CD8-positive, alpha-beta memory T cell (primary cell): Measurements from ENCODE around the gene SNTG2. TPM values are rescaled to one million over a fixed set of nuclear protein-coding genes. Genes with fewer than 3 reads are reported as not detected.

Experiments
- CTCF ChIA-PET: fragments of 350-600 bp; sonication (Branson Sonifier 250); formaldehyde crosslinking; loops from one replicate; lab custom pipeline; 2021; ENCODE audit warnings: antibody characterized with exemption; lab: Charles Lee
- POLR2A ChIA-PET: fragments of 350-600 bp; sonication (Branson Sonifier 250); formaldehyde crosslinking; loops from one replicate; lab custom pipeline; 2021; ENCODE audit warnings: antibody characterized with exemption; lab: Charles Lee
- DNase-seq, 5 donors: peaks; one replicate each; pipeline versions ENCODE4 v3.0.0 to v3.0.0-alpha.2; 2020 to 2022; ENCODE audit warnings: mixed read lengths in 1 of 5
- H3K27ac ChIP-seq: one replicate; pipeline ENCODE4 v1.7.0; 2013; ENCODE audit warnings: low read depth, mild to moderate bottlenecking, low read length, moderate library complexity
- H3K27me3 ChIP-seq: 2 replicates; pipeline ENCODE4 v1.7.0; 2013; ENCODE audit warnings: low read length, mild to moderate bottlenecking; ENCODE audit not compliant: insufficient read depth, poor library complexity, severe bottlenecking
- H3K36me3 ChIP-seq: 2 replicates; pipeline ENCODE4 v1.7.0; 2013; ENCODE audit warnings: mild to moderate bottlenecking, low read length, moderate library complexity; ENCODE audit not compliant: insufficient read depth
- H3K4me1 ChIP-seq: 2 replicates; pipeline ENCODE4 v1.7.0; 2013; ENCODE audit warnings: mild to moderate bottlenecking, low read length, moderate library complexity; ENCODE audit not compliant: insufficient read depth
- H3K4me3 ChIP-seq: 2 replicates; pipeline ENCODE4 v1.7.0; 2013; ENCODE audit warnings: mild to moderate bottlenecking, low read length
- H3K9me3 ChIP-seq: 2 replicates; pipeline ENCODE4 v1.7.0; 2013; ENCODE audit warnings: mild to moderate bottlenecking, low read length
- H3K27ac Mint-ChIP-seq, 8 donors: one replicate each; pipeline ENCODE4 v1.8.0; 2020 to 2021; ENCODE audit warnings: mixed read lengths in 8 of 8, mild to moderate bottlenecking in 6 of 8, inconsistent platforms in 3 of 8, moderate library complexity in 3 of 8
- H3K27me3 Mint-ChIP-seq, 2 donors: one replicate each; pipeline ENCODE4 v1.8.0; 2020 to 2021; ENCODE audit warnings: mixed read lengths in 2 of 2, mild to moderate bottlenecking in 1 of 2, moderate library complexity in 1 of 2
- H3K36me3 Mint-ChIP-seq, 3 donors: one replicate each; pipeline ENCODE4 v1.8.0; 2020 to 2021; ENCODE audit warnings: mixed read lengths in 3 of 3, inconsistent platforms in 1 of 3, mild to moderate bottlenecking in 1 of 3
- H3K4me1 Mint-ChIP-seq, 3 donors: one replicate each; pipeline ENCODE4 v1.8.0; 2020 to 2021; ENCODE audit warnings: mixed read lengths in 3 of 3, inconsistent platforms in 1 of 3, mild to moderate bottlenecking in 1 of 3
- H3K4me3 Mint-ChIP-seq, 7 donors: one replicate each; pipeline ENCODE4 v1.8.0; 2020 to 2021; ENCODE audit warnings: mixed read lengths in 7 of 7, mild to moderate bottlenecking in 6 of 7, moderate library complexity in 4 of 7, inconsistent platforms in 2 of 7
- H3K9me3 Mint-ChIP-seq, 5 donors: one replicate each; pipeline ENCODE4 v1.8.0; 2020 to 2022; ENCODE audit warnings: mixed read lengths in 5 of 5, mild to moderate bottlenecking in 3 of 5, moderate library complexity in 2 of 5, inconsistent platforms in 1 of 5
- polyA plus RNA-seq: library from polyadenylated mRNA; unstranded; fragments of 300-500 nt; fragmentation: Illumina TruSeq; gene quantifications from one replicate; pipeline ENCODE4 v1.2.3, GENCODE V29; 2021
- total RNA-seq, 2 experiments: library from RNA; stranded (reverse); gene quantifications; one replicate each; pipeline ENCODE4 v1.2.3, GENCODE V29; 2021

Gene SNTG2
- total and polyA plus RNA-seq, 3 experiments from 2014 or later: 0.30 to 1.7 (median 1.3) TPM

DNA sequence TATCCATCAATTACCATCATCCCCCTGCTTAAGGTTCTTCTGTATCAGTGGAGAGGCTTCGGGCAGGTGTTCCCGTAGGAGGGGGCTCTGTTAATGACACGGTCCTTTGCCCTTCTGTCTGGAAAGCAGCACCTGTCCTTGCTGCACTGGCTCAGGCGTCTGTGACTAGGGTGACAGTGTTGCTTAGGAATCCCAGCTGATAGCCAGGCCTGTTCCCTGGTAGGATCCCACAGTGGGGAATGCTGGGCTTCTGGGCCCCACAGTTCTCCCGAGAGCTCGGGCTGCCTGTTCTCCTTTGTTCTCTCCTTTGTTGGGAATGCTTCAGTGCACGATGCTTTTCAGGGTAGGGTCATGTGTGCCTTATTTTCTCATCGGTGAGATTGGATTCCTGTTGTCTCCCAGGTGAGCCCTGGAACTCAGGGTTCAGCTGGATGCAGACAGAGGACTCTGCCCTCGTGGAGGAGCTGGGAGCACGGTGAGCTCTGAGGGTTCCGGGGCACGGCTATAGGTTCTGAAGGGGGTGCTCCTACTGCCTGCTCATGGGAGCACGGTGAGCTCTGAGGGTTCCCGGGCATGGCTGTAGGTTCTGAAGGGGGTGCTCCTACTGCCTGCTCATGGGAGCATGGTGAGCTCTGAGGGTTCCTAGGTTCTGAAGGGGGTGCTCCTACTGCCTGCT, 9.6 kb downstream of the SNTG2 start:
- Mint-ChIP-seq H3K4me1 (peaks cover 0 to 7% (median 0%) of the 10 kb centered on the region in 3 donors), H3K36me3 (no peaks in the 10 kb centered on the region), H3K27ac (no peak overlapping the region), H3K4me3 (no peak overlapping the region), H3K9me3 (no peaks in the 10 kb centered on the region), H3K27me3 (peaks cover 0 to 1% of the 10 kb centered on the region in 2 donors)
- no peak for DNase-seq
- POLR2A ChIA-PET: no interaction called here
- CTCF ChIA-PET: no interaction called here
- H3K4me3 ChIP-seq: no peak overlapping the region
- no peaks in the 10 kb centered on the region for H3K36me3 ChIP-seq
- H3K27me3 ChIP-seq: no peaks in the 10 kb centered on the region
- no peaks in the 10 kb centered on the region for H3K9me3 ChIP-seq
- no peaks in the 10 kb centered on the region for H3K4me1 ChIP-seq
- no peak overlapping the region for H3K27ac ChIP-seq

DNA sequence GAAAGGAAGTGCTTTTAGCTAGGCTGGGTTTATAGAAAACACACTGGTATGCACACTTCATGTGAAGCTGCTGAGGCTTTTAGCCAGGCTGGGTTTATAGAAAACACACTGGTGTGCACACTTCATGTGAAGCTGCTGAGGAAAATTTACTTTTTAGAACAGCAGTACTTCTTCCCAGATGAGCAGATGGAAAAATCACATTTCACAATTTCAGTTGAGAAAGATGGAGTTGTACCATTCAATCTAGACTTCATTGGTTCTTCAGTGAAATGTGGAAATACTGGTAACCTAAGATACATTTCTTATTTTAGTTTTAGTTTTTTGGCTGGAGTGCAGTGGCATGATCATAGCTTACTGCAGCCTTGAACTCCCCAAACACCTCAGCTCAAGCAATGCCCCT, 11.1 kb downstream of the SNTG2 start:
- Histone ChIP-seq H3K4me1 (no peaks in the 10 kb centered on the region), H3K27ac (no peak overlapping the region), H3K9me3 (no peaks in the 10 kb centered on the region), H3K4me3 (no peak overlapping the region), H3K36me3 (no peaks in the 10 kb centered on the region), H3K27me3 (no peaks in the 10 kb centered on the region)
- no peak for DNase-seq
- H3K36me3 Mint-ChIP-seq: no peaks in the 10 kb centered on the region
- H3K4me1 Mint-ChIP-seq: peaks cover 0 to 5% (median 0%) of the 10 kb centered on the region in 3 donors
- H3K27me3 Mint-ChIP-seq: peaks cover 0 to 4% of the 10 kb centered on the region in 2 donors
- no peaks in the 10 kb centered on the region for H3K9me3 Mint-ChIP-seq
- POLR2A ChIA-PET: no interaction called here
- H3K4me3 Mint-ChIP-seq: no peak overlapping the region
- no peak overlapping the region for H3K27ac Mint-ChIP-seq
- CTCF ChIA-PET: no interaction called here

DNA sequence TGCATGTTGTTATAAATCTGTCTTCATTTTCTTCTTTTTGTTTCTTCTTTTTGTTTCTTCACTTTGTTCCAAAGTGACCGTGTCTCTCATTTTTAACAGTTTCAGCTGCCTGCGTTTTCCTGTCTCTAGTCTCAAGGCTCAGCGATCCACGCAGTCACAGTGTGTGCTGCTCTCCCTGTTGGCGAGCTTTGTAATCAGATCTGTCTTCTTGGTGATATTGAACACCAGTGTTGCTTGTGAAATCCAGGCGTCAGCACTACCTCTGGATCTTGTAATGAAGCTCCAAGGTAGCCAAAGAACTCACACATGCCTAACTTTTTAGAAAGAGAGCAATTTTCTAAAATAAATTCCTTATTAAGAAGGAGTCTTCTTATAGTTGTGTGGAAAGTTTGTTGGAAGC, 13.2 kb downstream of the SNTG2 start:
- H3K27me3 Mint-ChIP-seq: peaks cover 5 to 7% of the 10 kb centered on the region in 2 donors
- Histone ChIP-seq H3K9me3 (no peaks in the 10 kb centered on the region), H3K36me3 (no peaks in the 10 kb centered on the region), H3K27me3 (no peaks in the 10 kb centered on the region), H3K4me3 (no peak overlapping the region), H3K27ac (no peak overlapping the region), H3K4me1 (no peaks in the 10 kb centered on the region)
- DNase-seq: no peak
- ChIA-PET POLR2A (no interaction called here), CTCF (no interaction called here)
- H3K4me3 Mint-ChIP-seq: no peak overlapping the region
- H3K9me3 Mint-ChIP-seq: peaks cover 0 to 5% (median 2%) of the 10 kb centered on the region in 5 donors
- H3K4me1 Mint-ChIP-seq: peaks cover 0 to 5% (median 0%) of the 10 kb centered on the region in 3 donors
- peak overlapping the region in 1 of 8 donors; percentile 30 for H3K27ac Mint-ChIP-seq
- H3K36me3 Mint-ChIP-seq: no peaks in the 10 kb centered on the region

DNA sequence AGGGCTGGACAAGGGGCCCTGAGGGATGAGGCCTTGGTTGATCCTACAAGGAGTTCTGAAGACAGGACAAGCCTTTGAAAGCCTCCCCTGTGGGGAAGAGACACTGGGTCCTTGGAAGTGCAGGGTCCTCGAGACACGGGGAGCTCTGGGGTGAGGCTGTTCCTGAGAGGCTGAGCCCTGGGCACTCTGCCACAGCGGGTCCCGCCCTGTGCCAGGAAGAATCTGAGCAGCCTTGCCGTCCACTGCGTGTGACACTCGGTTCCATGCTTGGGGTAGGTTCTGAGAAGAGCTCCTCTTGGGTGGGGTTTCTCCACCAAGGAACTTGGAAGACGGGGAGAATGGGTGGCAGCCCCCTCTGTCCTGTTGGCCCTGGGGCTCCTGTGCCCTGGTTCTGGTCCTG, 13.9 kb downstream of the SNTG2 start:
- ChIA-PET CTCF (no interaction called here), POLR2A (no interaction called here)
- H3K4me1 ChIP-seq: no peaks in the 10 kb centered on the region
- peaks cover 0 to 5% (median 0%) of the 10 kb centered on the region in 3 donors for H3K4me1 Mint-ChIP-seq
- H3K4me3 ChIP-seq: no peak overlapping the region
- no peaks in the 10 kb centered on the region for H3K27me3 ChIP-seq
- no peak overlapping the region for H3K4me3 Mint-ChIP-seq
- no peak overlapping the region for H3K27ac ChIP-seq
- no peaks in the 10 kb centered on the region for H3K36me3 ChIP-seq
- H3K27me3 Mint-ChIP-seq: peaks cover 5 to 7% of the 10 kb centered on the region in 2 donors
- peaks cover 0 to 10% (median 2%) of the 10 kb centered on the region in 5 donors for H3K9me3 Mint-ChIP-seq
- no peak for DNase-seq
- no peaks in the 10 kb centered on the region for H3K36me3 Mint-ChIP-seq
- no peak overlapping the region for H3K27ac Mint-ChIP-seq
- no peaks in the 10 kb centered on the region for H3K9me3 ChIP-seq

DNA sequence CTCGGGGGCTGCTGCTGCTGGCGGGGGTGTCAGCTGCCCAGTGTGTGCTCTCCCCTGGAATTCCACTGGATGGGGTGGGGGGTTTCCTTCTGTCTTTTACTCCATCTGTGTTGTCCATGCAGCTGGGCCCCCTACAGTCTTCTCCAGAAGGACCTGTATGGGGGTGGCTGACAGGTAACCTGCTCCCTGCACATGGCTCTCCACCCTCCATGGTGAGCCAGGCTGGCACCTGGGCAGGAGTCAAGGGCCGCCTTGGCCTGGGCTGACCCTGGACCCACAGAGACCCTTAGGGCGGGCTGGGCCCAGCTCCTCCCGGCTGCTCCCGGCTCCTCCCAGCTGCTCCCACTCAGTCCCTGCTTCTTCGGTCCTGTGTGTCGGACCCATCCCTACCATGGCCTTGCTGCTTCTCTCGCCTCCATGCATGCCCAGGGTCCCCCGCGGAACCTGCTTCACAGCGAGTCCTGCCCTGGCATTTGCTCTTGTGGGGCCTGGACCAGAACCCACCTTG, 15.0 kb downstream of the SNTG2 start:
- H3K4me3 Mint-ChIP-seq: no peak overlapping the region
- Histone ChIP-seq H3K9me3 (no peaks in the 10 kb centered on the region), H3K4me3 (no peak overlapping the region), H3K27me3 (no peaks in the 10 kb centered on the region), H3K36me3 (no peaks in the 10 kb centered on the region), H3K4me1 (no peaks in the 10 kb centered on the region), H3K27ac (no peak overlapping the region)
- H3K4me1 Mint-ChIP-seq: peaks cover 0 to 5% (median 0%) of the 10 kb centered on the region in 3 donors
- ChIA-PET CTCF (no interaction called here), POLR2A (no interaction called here)
- DNase-seq: no peak
- peaks cover 5 to 7% of the 10 kb centered on the region in 2 donors for H3K27me3 Mint-ChIP-seq
- H3K36me3 Mint-ChIP-seq: no peaks in the 10 kb centered on the region
- H3K27ac Mint-ChIP-seq: no peak overlapping the region
- H3K9me3 Mint-ChIP-seq: peaks cover 0 to 10% (median 2%) of the 10 kb centered on the region in 5 donors

DNA sequence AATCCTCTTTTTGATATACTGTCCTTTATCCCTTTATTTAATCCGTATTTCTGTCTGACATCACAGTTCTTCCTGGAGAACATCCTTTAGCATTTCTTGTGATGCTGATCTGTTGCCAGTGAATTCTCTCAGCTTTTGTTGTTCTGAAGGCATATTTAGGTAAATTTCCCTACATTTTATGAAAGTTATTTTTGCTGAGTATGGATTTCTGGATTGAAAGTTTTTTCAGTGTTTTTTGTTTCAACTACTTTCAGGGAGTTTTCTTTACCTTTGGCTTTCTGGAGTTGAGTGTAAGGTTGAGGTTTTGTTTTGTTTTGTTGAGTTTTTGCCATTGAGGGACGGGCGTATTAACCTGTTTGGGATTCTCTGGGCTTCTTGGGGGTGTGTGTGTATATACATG, 22.5 kb downstream of the SNTG2 start:
- Histone ChIP-seq H3K27me3 (no peaks in the 10 kb centered on the region), H3K9me3 (no peaks in the 10 kb centered on the region), H3K27ac (no peak overlapping the region), H3K4me1 (peaks cover 22% of the 10 kb centered on the region), H3K36me3 (no peaks in the 10 kb centered on the region), H3K4me3 (no peak overlapping the region)
- Mint-ChIP-seq H3K4me1 (peaks cover 24 to 57% (median 26%) of the 10 kb centered on the region in 3 donors), H3K27me3 (peaks cover 7 to 8% of the 10 kb centered on the region in 2 donors), H3K36me3 (peaks cover 0 to 8% (median 0%) of the 10 kb centered on the region in 3 donors), H3K9me3 (peaks cover 4 to 9% (median 6%) of the 10 kb centered on the region in 5 donors), H3K27ac (peak overlapping the region in 1 of 8 donors; percentile 71), H3K4me3 (no peak overlapping the region)
- POLR2A ChIA-PET: no interaction called here
- no peak for DNase-seq
- CTCF ChIA-PET: interaction anchor here (0.7 to 1.6 kb wide), 4 partner anchors 19 to 167 kb away, joined by 3 to 4 read pairs (median 3); no protein-coding TSS in a partner anchor

DNA sequence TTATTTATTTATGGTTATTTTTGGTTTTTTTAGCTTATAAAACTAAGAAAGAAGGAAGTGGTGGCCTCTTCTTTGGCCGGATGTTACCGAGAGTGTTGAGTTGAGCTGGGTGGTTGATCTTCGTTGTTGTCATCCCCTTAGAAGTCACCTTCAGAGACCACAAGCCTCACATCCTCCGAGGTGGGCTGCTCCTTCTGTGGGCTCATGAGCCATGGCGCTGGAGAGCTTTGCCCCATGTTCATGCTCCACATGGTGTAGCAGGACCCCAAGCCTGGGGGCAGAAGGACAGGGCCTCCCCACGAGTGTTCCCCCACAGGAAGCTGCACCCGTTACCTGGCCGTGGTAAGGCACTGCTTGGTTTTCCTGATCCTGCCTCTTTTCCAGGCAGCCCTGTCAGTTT, 23.4 kb downstream of the SNTG2 start:
- Mint-ChIP-seq H3K36me3 (peaks cover 0 to 8% (median 0%) of the 10 kb centered on the region in 3 donors), H3K27me3 (peaks cover 6 to 9% of the 10 kb centered on the region in 2 donors), H3K27ac (peak overlapping the region; percentile 23 to 81 (median 44)), H3K4me3 (peak overlapping the region; percentile 24 to 84 (median 60)), H3K4me1 (peaks cover 24 to 60% (median 26%) of the 10 kb centered on the region in 3 donors), H3K9me3 (peaks cover 3 to 9% (median 5%) of the 10 kb centered on the region in 5 donors)
- Histone ChIP-seq H3K4me3 (peak overlapping the region; percentile 35), H3K27ac (no peak overlapping the region), H3K4me1 (peaks cover 22% of the 10 kb centered on the region), H3K27me3 (no peaks in the 10 kb centered on the region), H3K9me3 (no peaks in the 10 kb centered on the region), H3K36me3 (no peaks in the 10 kb centered on the region)
- DNase-seq: peak in 3 of 5 donors; percentile 52 to 72 (median 67)
- ChIA-PET CTCF (interaction anchor here (0.7 to 1.6 kb wide), 7 partner anchors 16 to 166 kb away, joined by 3 to 4 read pairs (median 3); partner anchors contain the start of gene SNTG2), POLR2A (interaction anchor here (0.7 to 2.1 kb wide), 3 partner anchors 22 to 28 kb away, joined by 3 to 11 read pairs (median 4); partner anchors contain the start of gene SNTG2)

DNA sequence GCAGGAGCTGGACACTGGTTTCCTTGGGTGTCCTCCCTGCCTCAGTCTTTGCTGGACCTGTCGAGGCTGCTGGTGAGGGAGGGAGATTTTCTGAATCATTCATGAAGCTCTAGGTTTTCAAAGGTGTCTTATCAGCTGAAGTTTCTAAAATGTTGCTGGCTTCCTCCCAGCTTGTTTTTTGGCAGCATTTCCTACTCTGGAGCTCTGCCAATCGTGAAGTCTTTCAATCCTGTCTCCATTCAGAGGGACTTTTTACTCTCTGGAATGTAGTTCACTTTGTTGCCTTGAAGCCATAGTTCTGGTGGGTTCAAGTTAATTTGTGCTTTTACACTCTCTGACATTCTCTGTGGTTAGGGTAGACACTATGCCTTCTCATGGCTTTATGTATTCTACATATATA, 23.9 kb downstream of the SNTG2 start:
- peaks cover 22% of the 10 kb centered on the region for H3K4me1 ChIP-seq
- H3K9me3 Mint-ChIP-seq: peaks cover 3 to 8% (median 4%) of the 10 kb centered on the region in 5 donors
- H3K4me3 Mint-ChIP-seq: peak overlapping the region; percentile 24 to 84 (median 60)
- ChIA-PET POLR2A (interaction anchor here (1.2 to 2.1 kb wide), 2 partner anchors 24 to 29 kb away, joined by 3 to 11 read pairs; partner anchors contain the start of gene SNTG2), CTCF (interaction anchor here (1.0 to 1.6 kb wide), 4 partner anchors 15 to 64 kb away, joined by 3 to 4 read pairs (median 4); partner anchors contain the start of gene SNTG2)
- H3K27me3 Mint-ChIP-seq: peaks cover 6 to 10% of the 10 kb centered on the region in 2 donors
- peak overlapping the region; percentile 35 for H3K4me3 ChIP-seq
- H3K27me3 ChIP-seq: no peaks in the 10 kb centered on the region
- peak overlapping the region; percentile 23 to 81 (median 44) for H3K27ac Mint-ChIP-seq
- H3K27ac ChIP-seq: no peak overlapping the region
- H3K36me3 ChIP-seq: no peaks in the 10 kb centered on the region
- peaks cover 0 to 8% (median 0%) of the 10 kb centered on the region in 3 donors for H3K36me3 Mint-ChIP-seq
- no peak for DNase-seq
- peaks cover 24 to 64% (median 26%) of the 10 kb centered on the region in 3 donors for H3K4me1 Mint-ChIP-seq
- no peaks in the 10 kb centered on the region for H3K9me3 ChIP-seq
